Hematopoietic multipotent progenitor cell treated with erythropoietin and hydrocortisone succinate and interleukin-3 and kit ligand, for 15 days (in vitro differentiated cells): ENCODE results near the gene CEP128.

Source experiments
- DNase-seq: peaks from one replicate; pipeline ENCODE4 v3.0.0-alpha.2; 2015; ENCODE audit warnings: low spot score

Gene CEP128

GRCh38 chr14:80664576-80664975 is 277.0 kb downstream of the CEP128 start:
- DNase-seq = no peak

GRCh38 chr14:80663541-80663940 is 278.0 kb downstream of the CEP128 start:
- no peak for DNase-seq

GRCh38 chr14:80659783-80660182 is 281.8 kb downstream of the CEP128 start:
- no peak for DNase-seq

- no peak for DNase-seq
Measured at GRCh38 chr14:80658733-80659132, 282.8 kb downstream of the CEP128 start.

- no peak for DNase-seq
Measured at GRCh38 chr14:80658155-80658554, 283.4 kb downstream of the CEP128 start.

GRCh38 chr14:80653956-80654355 is 287.6 kb downstream of the CEP128 start:
- DNase-seq = no peak

- DNase-seq = no peak
Measured at GRCh38 chr14:80645667-80646413, 295.7 kb downstream of the CEP128 start.

GRCh38 chr14:80644826-80645225 is 296.7 kb downstream of the CEP128 start:
- no peak for DNase-seq

GRCh38 chr14:80638620-80639515 is 302.7 kb downstream of the CEP128 start:
- DNase-seq = no peak

GRCh38 chr14:80637756-80638619 is 303.6 kb downstream of the CEP128 start:
- DNase-seq = no peak

- no peak for DNase-seq
Measured at GRCh38 chr14:80636071-80636470, 305.5 kb downstream of the CEP128 start.

- DNase-seq = no peak
Measured at GRCh38 chr14:80634106-80634758, 307.3 kb downstream of the CEP128 start.

- DNase-seq = no peak
Measured at GRCh38 chr14:80629606-80630005, 311.9 kb downstream of the CEP128 start.

- no peak for DNase-seq
Measured at GRCh38 chr14:80628547-80628946, 313.0 kb downstream of the CEP128 start.

- no peak for DNase-seq
Measured at GRCh38 chr14:80627745-80628144, 313.8 kb downstream of the CEP128 start.

- DNase-seq = no peak
Measured at GRCh38 chr14:80624581-80624980, 317.0 kb downstream of the CEP128 start.

- DNase-seq = no peak
Measured at GRCh38 chr14:80621701-80622100, 319.8 kb downstream of the CEP128 start.

GRCh38 chr14:80620434-80620833 is 321.1 kb downstream of the CEP128 start:
- no peak for DNase-seq

GRCh38 chr14:80618751-80619329 is 322.7 kb downstream of the CEP128 start:
- DNase-seq = no peak

GRCh38 chr14:80615831-80616230 is 325.7 kb downstream of the CEP128 start:
- DNase-seq = no peak

GRCh38 chr14:80609055-80609454 is 332.5 kb downstream of the CEP128 start:
- DNase-seq = no peak
